PFSK-1 (cell line): ENCODE data around the gene INS.

Experiments
- FOXP2 ChIP-seq: optimal IDR thresholded peaks from 2 replicates; pipeline ENCODE3; 2011; ENCODE audit warnings: borderline replicate concordance, control low read depth, inconsistent platforms; ENCODE audit not compliant: insufficient read depth; ENCODE audit errors: extremely low read length, extremely low read depth
- POLR2AphosphoS5 ChIP-seq: IDR thresholded peaks from 2 replicates; pipeline ENCODE4 v1.6.1; 2012; ENCODE audit warnings: low read depth, mild to moderate bottlenecking, control low read depth, low read length, moderate library complexity
- REST ChIP-seq, 2 experiments: IDR thresholded peaks; 2 replicates each; pipeline versions ENCODE4 v1.6.1 to v1.8.0; 2011 to 2012; ENCODE audit warnings: low read depth in 2 of 2, low read length in 2 of 2, control low read depth in 1 of 2, inconsistent platforms in 1 of 2, mild to moderate bottlenecking in 1 of 2, moderate library complexity in 1 of 2; ENCODE audit not compliant: insufficient read depth in 1 of 2
- SIN3A ChIP-seq: IDR thresholded peaks from 2 replicates; pipeline ENCODE4 v1.6.1; 2012; ENCODE audit warnings: mild to moderate bottlenecking, low read length, moderate library complexity, borderline replicate concordance; ENCODE audit not compliant: insufficient read depth
- TAF1 ChIP-seq: IDR thresholded peaks from 2 replicates; pipeline ENCODE4 v1.6.1; 2012; ENCODE audit warnings: low read length, control low read depth, borderline replicate concordance; ENCODE audit not compliant: insufficient read depth

INS gene

GRCh38 chr11:2139621-2140337, 21.2 kb downstream of the INS start:
- TF ChIP-seq POLR2AphosphoS5 (no peak), REST (IDR thresholded peaks at IDR 0.05; ENCODE audit: insufficient read depth in 1 of 2, low read depth in 2 of 2, low read length in 2 of 2) (no peak), SIN3A (no peak), FOXP2 (no peak), TAF1 (no peak)

GRCh38 chr11:2139123-2139521, 21.9 kb downstream of the INS start, which contains the start of gene IGF2:
Gene IGF2 (minus strand): TSS chr11:2139389. CDS start chr11:2135523, 3,866 bp downstream.
- no peak for TF ChIP-seq FOXP2
- TF ChIP-seq REST (IDR thresholded peaks at IDR 0.05; ENCODE audit: insufficient read depth in 1 of 2, low read depth in 2 of 2, low read length in 2 of 2), result 0 out of 4 replicates have a peak, but pooled peaks of 1 of the 2 experiments have one; percentile 13
- peak; percentile 49; the same call in 1 of the 2 replicates for TF ChIP-seq POLR2AphosphoS5
- TF ChIP-seq TAF1, result no peak; the same call in 1 of the 2 replicates

- TF ChIP-seq TAF1 (peak; percentile 15; the same call in 1 of the 2 replicates), SIN3A (no peak), POLR2AphosphoS5 (no peak), REST (IDR thresholded peaks at IDR 0.05; ENCODE audit: insufficient read depth in 1 of 2, low read depth in 2 of 2, low read length in 2 of 2) (0 out of 4 replicates have a peak, but pooled peaks of 1 of the 2 experiments have one; percentile 15), FOXP2 (no peak)
Observed at GRCh38 chr11:2138431-2139122, 22.4 kb downstream of the INS start.

- TF ChIP-seq POLR2AphosphoS5 (no peak), TAF1 (no peak), SIN3A (no peak), REST (IDR thresholded peaks at IDR 0.05; ENCODE audit: insufficient read depth in 1 of 2, low read depth in 2 of 2, low read length in 2 of 2) (no peak), FOXP2 (no peak)
Observed at GRCh38 chr11:2138068-2138430, 23.0 kb downstream of the INS start.
